Peyer's patch (tissue), 4 donors: Measurements from ENCODE around the gene RIF1.

Experiments
- CTCF ChIP-seq, 6 experiments: fragments of 450-650 bp in 4 of 6; fragments of 200-600 bp in 2 of 6; sonication (generic) in 1 of 6; IDR thresholded peaks; one replicate each; pipeline ENCODE4 v1.5.1; 2017 to 2019; ENCODE audit warnings: antibody characterized with exemption in 6 of 6, mild to moderate bottlenecking in 3 of 6, moderate library complexity in 1 of 6
- POLR2A ChIP-seq, 2 donors: fragments of 450-650 bp; IDR thresholded peaks; one replicate each; pipeline ENCODE4 v1.5.1; 2017; ENCODE audit warnings: antibody characterized with exemption in 2 of 2, mild to moderate bottlenecking in 2 of 2, moderate library complexity in 2 of 2

- TF ChIP-seq POLR2A (IDR thresholded peaks at IDR 0.05) (no peak), CTCF (IDR thresholded peaks at IDR 0.05) (no peak)
Observed at GRCh38 chr2:151465771-151466170, 56.1 kb downstream of the RIF1 start.
